ENCODE results near the gene NKD2. TPM values are rescaled to one million over a fixed set of nuclear protein-coding genes. Genes with fewer than 3 reads are reported as not detected.

NKD2 gene
- total RNA-seq, 1 experiment from 2014 or later: 0.57 TPM

DNA sequence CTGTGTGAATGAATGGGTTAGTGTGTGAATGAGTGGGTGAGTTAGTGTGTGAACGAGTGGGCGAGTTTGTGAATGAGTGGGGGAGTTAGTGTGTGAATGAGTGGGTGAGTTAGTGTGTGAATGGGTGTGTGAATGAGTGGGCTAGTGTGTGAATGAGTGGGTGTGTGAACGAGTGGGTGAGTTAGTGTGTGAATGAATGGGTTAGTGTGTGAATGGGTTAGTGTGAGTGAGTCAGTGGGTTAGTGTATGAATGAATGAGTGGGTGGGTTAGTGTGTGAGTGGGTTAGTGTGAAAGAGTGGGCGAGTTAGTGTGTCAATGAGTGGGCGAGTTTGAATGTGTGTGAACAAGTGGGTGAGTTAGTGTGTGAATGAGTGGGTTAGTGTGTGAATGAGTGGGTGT is 35.5 kb downstream of the NKD2 start:
- no peak for TF ChIP-seq EZH2 (IDR thresholded peaks at IDR 0.05; ENCODE audit: low read depth)
- TF ChIP-seq, protein P1, sequence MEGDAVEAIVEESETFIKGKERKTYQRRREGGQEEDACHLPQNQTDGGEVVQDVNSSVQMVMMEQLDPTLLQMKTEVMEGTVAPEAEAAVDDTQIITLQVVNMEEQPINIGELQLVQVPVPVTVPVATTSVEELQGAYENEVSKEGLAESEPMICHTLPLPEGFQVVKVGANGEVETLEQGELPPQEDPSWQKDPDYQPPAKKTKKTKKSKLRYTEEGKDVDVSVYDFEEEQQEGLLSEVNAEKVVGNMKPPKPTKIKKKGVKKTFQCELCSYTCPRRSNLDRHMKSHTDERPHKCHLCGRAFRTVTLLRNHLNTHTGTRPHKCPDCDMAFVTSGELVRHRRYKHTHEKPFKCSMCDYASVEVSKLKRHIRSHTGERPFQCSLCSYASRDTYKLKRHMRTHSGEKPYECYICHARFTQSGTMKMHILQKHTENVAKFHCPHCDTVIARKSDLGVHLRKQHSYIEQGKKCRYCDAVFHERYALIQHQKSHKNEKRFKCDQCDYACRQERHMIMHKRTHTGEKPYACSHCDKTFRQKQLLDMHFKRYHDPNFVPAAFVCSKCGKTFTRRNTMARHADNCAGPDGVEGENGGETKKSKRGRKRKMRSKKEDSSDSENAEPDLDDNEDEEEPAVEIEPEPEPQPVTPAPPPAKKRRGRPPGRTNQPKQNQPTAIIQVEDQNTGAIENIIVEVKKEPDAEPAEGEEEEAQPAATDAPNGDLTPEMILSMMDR (conservative IDR thresholded peaks at IDR 0.05): no peak
- no peaks in the 10 kb centered on the region for H4K20me1 ChIP-seq (ENCODE audit: insufficient read depth)
- H3K9me3 ChIP-seq (ENCODE audit: insufficient read depth, low read depth): no peaks in the 10 kb centered on the region; the same call in 1 of the 2 replicates
- no peak overlapping the region for H3K4me2 ChIP-seq
- H3K27ac ChIP-seq: no peak overlapping the region
- no TSS peak for BruUV-seq (replicated peaks)
- H3F3A ChIP-seq (ENCODE audit: insufficient read depth, low read depth): peaks cover 7% of the 10 kb centered on the region; the same call in 1 of the 2 replicates
- H3K4me1 ChIP-seq (replicated peaks; ENCODE audit: insufficient read depth): no peaks in the 10 kb centered on the region
- POLR2A ChIA-PET (ENCODE audit: unreplicated experiment): no interaction called here
- no peak overlapping the region for H2AFZ ChIP-seq
- H3K4me3 ChIP-seq: no peak overlapping the region
- no peaks in the 10 kb centered on the region for H3K9me2 ChIP-seq (ENCODE audit: insufficient read depth)
- intact Hi-C loops (cut with micrococcal nuclease; ENCODE audit: unreplicated experiment): no loop called here
- H3K36me3 ChIP-seq (ENCODE audit: low read depth): no peaks in the 10 kb centered on the region
- H3K79me2 ChIP-seq (ENCODE audit: low read depth): no peaks in the 10 kb centered on the region
- CTCF ChIA-PET: no interaction called here
- DNase-seq: no peak
- peaks cover 29% of the 10 kb centered on the region for H3K27me3 ChIP-seq (ENCODE audit: insufficient read depth, low read depth)

DNA sequence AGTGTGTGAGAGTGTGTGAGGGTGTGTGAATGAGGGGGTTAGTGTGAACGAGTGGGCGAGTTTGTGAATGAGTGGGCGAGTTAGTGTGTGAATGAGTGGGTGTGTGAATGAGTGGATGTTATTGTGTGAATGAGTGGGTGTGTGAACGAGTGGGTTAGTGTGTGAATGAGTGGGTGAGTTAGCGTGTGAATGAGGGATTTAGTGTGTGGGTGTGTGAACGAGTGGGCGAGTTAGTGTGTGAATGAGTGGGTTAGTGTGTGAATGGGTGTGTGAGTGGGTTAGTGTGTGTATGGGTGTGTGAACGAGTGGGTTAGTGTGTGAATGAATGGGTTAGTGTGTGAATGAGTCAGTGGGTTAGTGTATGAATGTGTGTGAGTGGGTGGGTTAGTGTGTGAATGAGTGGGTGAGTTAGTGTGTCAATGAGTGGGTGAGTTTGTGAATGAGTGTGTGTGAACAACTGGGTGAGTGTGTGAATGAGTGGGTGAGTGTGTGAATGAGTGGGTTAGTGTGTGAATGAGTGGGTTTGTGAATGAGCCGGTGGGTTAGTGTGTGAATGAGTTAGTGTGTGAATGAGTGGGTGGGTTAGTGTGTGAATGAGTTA is 37.5 kb downstream of the NKD2 start:
- no peaks in the 10 kb centered on the region for H3K4me1 ChIP-seq (replicated peaks; ENCODE audit: insufficient read depth)
- H3K9me3 ChIP-seq (ENCODE audit: insufficient read depth, low read depth): no peaks in the 10 kb centered on the region; the same call in 1 of the 2 replicates
- ChIA-PET CTCF (no interaction called here), POLR2A (ENCODE audit: unreplicated experiment) (no interaction called here)
- BruUV-seq (replicated peaks): no TSS peak
- no peak overlapping the region for H2AFZ ChIP-seq
- no peak overlapping the region for H3K4me3 ChIP-seq
- intact Hi-C loops (cut with micrococcal nuclease; ENCODE audit: unreplicated experiment): no loop called here
- H3K27ac ChIP-seq: no peak overlapping the region
- no peak for TF ChIP-seq EZH2 (IDR thresholded peaks at IDR 0.05; ENCODE audit: low read depth)
- TF ChIP-seq, protein P1 (conservative IDR thresholded peaks at IDR 0.05): no peak
- no peaks in the 10 kb centered on the region for H4K20me1 ChIP-seq (ENCODE audit: insufficient read depth)
- H3K79me2 ChIP-seq (ENCODE audit: low read depth): no peaks in the 10 kb centered on the region
- H3F3A ChIP-seq (ENCODE audit: insufficient read depth, low read depth): peaks cover 12% of the 10 kb centered on the region; the same call in 1 of the 2 replicates
- peaks cover 12% of the 10 kb centered on the region for H3K27me3 ChIP-seq (ENCODE audit: insufficient read depth, low read depth)
- H3K9me2 ChIP-seq (ENCODE audit: insufficient read depth): no peaks in the 10 kb centered on the region
- H3K36me3 ChIP-seq (ENCODE audit: low read depth): no peaks in the 10 kb centered on the region
- no peak overlapping the region for H3K4me2 ChIP-seq
- no peak for DNase-seq

DNA sequence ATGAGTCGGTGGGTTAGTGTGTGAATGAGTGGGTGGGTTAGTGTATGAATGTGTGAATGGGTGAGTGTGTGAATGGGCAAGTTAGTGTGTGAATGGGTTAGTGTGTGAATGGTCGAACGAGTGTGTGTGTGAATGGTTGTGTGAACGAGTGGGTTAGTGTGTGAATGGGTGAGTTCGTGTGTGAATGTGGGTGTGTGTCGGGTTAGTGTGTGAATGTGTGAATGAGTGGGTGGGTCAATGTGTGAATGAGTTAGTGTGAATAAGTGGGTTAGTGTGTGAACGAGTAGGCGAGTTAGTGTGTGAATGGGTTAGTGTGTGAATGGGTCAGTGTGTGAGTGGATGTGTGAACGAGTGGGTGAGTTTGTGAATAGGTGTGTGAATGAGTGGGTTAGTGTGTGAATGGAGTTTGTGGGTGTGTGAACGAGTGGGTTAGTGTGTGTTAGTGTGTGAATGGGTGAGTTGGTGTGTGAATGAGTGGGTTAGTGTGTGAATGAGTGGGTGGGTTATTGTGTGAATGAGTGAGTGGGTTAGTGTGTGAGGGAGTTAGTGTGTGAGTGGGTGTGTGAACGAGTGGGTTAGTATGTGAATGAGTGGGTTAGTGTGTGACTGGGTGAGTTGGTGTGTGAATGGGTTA is 38.8 kb downstream of the NKD2 start:
- TSS peak; percentile 20 for BruUV-seq (replicated peaks)
- Histone ChIP-seq H3K36me3 (ENCODE audit: low read depth) (no peaks in the 10 kb centered on the region), H2AFZ (no peak overlapping the region), H3K27ac (no peak overlapping the region), H4K20me1 (ENCODE audit: insufficient read depth) (no peaks in the 10 kb centered on the region), H3K27me3 (ENCODE audit: insufficient read depth, low read depth) (no peaks in the 10 kb centered on the region; the same call in 1 of the 2 replicates), H3K9me2 (ENCODE audit: insufficient read depth) (no peaks in the 10 kb centered on the region), H3K4me3 (no peak overlapping the region), H3F3A (ENCODE audit: insufficient read depth, low read depth) (peaks cover 12% of the 10 kb centered on the region; the same call in 1 of the 2 replicates), H3K79me2 (ENCODE audit: low read depth) (no peaks in the 10 kb centered on the region), H3K9me3 (ENCODE audit: insufficient read depth, low read depth) (no peaks in the 10 kb centered on the region; the same call in 1 of the 2 replicates), H3K4me1 (replicated peaks; ENCODE audit: insufficient read depth) (no peaks in the 10 kb centered on the region), H3K4me2 (no peak overlapping the region)
- POLR2A ChIA-PET (ENCODE audit: unreplicated experiment): no interaction called here
- CTCF ChIA-PET: no interaction called here
- DNase-seq: no peak
- no peak for TF ChIP-seq EZH2 (IDR thresholded peaks at IDR 0.05; ENCODE audit: low read depth)
- TF ChIP-seq, protein P1 (conservative IDR thresholded peaks at IDR 0.05): no peak
- intact Hi-C loops (cut with micrococcal nuclease; ENCODE audit: unreplicated experiment): no loop called here
